ENCODE data around the gene ROR1.

Gene ROR1

DNA sequence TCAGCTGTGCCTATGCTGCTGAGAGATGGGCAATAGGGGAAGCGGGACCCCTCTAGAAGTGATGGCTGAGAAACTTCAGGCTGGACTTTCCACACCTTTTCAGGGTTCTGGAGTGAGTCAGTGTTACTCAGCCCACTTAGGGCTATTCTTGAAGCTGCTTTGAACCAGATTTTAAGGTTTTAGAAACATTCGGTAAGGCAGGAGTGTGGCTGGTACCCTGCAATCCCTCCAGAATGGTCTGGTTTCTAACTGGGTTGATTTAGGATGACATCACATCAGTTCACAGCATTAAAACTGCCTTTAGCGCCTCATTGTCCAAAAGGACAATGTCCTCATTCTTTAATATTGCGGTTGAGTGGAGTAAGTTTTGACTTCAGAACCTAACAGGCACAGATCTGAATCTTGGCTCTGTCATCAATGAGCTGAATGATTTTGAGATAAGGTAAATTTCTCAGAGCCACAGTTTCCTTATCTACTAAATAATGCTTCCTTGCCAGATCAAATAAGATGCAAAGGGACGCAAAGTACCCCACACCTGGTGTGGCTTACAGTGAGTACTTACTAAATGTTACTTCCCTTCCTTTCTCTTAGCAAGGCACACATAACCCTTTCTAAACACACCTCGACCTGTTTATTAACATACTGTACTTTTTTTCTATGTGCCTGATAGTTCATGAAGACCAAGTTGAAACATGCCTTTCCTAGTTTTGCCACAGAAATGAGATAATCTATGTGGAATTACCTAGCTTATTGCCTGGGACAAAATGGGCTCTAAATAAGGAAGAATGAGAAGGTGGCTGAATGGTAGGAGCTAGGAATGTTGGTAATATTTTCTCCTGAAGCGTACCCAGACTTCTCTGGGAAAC is 209.8 kb downstream of the ROR1 start:
- DNase-seq = no peak

DNA sequence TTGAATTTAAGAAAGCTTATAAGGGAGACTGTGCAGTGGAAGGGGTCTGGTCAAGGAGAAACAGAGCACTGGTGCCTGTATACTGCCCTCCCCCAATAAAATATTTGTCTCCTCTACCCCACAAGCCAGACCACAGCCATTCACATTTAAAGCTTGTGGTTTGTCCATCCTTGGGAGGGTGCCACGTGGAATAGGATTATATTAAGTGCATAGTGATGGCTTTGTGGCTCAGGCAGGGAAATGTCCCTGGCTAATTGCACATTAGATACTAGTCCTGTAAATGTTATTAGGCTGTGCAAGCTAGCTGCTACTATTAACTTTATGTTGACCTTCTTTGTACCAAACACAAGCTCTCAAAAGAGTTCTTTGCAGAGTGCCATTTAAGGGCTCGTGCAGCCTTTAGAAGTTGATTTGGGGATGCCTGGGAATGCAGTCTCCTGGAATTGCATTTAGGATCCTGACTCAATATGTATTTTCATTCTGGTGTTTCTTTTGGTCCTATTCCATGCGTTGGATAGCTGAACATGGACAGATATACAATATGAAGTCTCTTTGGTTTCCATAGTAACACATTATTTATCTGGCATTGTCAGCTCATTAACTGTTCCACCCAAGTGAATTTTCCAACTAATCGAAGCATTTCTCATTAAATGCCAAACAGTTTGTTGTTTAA is 210.6 kb downstream of the ROR1 start:
- DNase-seq = no peak

DNA sequence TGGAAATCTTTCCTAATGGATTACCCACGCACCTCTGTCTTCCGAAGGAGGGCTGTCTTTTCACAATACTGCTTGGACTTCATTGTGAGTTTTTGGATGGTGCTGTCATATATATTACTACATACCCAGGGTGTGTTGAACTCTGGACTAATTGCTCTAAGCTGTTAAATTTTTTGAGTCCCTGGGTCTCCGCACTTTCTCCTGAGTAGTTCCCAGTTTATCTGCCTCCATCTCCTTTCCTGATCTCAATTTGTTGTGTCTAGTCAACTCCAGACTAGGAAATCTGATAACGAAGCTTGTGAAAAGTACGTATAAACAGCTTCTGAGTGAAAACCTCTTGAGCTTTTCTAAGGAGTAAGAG is 211.1 kb downstream of the ROR1 start:
- no peak for DNase-seq

DNA sequence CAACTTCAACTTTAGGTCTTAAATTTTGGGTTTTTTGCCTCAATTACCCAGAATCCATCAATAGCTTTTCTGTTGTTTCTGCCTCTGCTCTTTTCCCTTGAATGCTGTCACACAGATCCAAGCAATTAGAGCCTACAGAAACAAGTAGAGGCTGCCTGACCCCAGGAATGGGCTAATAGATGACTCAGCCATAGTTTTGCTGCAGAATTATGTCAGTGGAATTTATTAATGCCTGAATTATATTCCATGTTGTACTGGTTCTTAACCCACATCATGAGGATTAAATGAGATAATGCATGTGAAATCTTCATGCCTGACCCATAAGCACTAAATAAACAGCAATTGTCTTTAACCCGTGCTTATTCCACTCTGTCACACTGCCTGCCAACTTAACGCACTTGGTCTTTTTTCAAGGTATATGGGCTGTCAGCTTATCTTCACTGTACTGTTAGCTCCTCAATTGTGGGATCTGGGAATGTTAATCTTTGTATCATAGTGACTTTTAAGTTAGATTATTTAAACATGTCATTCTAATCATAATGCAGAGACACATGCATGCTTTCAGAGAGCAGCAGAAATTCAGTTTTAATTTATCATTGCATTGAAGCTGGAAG is 213.3 kb downstream of the ROR1 start:
- DNase-seq = no peak

DNA sequence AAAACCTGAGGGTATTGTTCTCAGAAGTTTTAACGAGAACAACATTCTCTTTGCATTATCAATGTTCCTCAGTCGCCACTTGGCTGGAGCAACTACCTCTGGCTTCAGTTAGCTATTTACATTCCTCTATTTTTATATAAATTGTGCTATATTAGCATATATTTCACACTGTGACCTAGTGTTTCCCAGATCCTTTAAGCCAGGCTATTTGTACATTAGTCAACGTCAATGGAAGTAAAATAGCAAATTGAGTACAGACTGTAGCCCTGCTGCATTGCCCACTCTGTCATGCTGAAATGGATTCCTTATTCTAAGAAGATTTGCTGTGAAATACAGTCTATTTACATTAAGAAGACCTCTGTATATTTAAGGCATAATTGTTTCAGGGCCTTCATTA is 213.8 kb downstream of the ROR1 start:
- DNase-seq = no peak

DNA sequence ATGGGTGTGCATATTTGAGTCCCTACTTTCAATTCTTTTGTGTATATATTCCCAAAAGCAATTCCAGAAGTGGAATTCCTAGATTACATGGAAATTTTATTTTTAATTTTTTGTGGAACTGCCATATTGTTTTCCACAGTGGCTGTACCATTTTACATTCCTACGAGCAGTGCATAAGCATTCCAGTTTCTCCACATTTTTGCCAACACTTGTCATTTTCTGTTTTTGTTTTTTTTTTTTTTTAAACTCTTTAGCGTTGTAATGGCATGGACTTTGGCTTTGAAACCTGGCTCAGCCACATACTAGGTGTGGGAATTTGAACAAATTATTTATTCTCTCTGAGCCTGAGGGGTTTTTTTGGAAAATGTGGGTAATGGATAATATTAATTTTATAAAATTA is 215.1 kb downstream of the ROR1 start:
- no peak for DNase-seq

DNA sequence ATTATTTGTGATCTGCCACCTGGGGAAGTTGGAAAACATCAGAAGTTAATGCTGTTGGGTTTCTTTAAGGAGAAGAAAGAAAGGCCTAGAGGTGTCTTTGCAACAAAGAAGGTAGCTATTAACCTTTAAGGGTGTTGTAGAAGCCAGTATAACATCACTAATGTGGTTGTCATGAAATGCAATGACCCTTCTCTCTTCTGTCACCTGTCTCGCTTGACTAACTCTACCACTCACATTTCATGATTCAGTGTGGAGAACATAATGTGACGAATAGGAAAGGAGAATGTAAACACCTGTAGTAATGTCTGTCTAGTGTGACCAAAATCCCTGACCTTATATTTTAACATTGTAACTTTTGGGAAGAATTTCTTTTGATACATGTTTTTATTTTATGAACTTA is 217.9 kb downstream of the ROR1 start:
- no peak for DNase-seq

DNA sequence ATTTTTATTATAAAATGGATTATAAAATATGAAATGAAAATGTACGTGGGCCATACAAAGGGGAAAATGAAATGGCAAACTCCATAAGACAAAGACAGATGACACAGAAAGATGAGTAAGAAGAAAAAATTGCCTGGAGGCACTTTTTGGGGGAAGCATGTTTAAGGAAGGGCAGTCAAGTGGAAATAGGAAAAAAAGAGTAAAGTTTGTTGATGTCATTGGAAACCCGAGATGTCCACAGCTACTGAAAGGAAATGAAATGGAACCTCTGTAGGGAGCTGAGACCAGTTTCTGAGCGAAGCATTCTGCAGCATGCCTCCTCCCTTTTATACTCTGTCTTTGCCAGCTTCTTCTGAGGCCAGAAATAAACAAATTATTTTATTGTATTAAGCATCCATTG is 226.2 kb downstream of the ROR1 start:
- no peak for DNase-seq

DNA sequence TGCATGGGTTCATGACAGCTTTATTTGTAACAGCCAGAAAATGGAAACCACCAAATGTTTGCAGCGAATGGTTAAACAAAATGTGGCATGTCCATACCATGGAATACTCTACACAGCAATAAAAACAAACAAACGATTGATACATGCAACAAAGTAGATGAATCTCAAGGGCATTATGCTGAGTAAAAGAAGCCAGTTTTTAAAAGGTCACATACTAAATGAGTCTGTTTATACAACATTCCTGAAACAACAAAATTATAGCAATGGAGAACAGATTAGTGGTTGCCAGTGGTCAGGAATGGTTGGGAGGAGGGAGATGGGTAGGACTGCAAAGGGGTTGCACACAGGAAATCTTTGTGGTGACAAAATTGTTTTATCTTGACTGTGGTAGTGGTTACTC is 227.2 kb downstream of the ROR1 start:
- no peak for DNase-seq

DNA sequence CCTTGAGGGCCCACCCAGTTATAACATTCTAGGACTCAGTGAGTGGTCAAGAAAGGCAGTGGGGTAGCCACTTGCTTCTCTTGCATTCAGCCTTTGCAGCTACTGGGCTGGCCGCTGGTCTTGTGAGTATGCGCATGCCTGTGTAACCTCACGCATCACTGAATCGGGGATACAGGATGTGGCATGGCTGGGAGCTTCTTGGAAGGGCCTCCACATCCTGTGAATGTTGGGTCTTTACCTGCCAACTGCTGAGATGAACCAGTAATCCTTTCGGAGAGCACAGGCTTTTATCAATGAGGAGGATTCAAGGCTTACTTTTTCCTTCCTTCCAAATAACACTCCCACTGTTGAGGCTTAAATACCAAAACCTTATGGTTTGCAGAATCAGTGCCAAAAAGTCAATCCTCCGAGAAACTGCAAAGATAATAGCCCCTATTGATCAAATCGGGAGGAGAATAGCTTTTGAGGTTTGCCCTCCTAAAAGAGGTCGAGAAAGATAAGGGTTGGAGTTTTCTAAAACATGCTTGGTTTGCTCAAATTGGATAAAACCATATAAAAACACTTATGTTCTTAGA is 230.7 kb downstream of the ROR1 start:
- no peak for DNase-seq

DNA sequence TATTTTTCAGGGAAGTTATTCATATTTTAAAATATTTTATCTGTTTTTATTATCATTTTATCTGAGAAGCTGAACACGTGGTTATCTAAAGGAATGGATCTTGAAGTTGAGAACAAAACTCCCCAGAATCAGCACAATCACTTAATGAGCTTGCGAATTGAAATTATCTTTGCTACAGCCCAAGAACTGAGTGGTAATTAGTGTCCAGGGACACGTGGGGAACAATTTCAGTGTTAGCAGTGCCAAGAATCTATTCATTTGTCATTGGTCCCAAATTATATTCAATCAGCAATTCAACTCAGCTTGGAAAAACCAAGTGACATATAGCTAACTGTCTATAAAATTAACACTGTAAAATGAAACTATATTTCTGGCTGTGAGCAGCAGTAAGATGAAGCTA is 232.0 kb downstream of the ROR1 start:
- DNase-seq = no peak

DNA sequence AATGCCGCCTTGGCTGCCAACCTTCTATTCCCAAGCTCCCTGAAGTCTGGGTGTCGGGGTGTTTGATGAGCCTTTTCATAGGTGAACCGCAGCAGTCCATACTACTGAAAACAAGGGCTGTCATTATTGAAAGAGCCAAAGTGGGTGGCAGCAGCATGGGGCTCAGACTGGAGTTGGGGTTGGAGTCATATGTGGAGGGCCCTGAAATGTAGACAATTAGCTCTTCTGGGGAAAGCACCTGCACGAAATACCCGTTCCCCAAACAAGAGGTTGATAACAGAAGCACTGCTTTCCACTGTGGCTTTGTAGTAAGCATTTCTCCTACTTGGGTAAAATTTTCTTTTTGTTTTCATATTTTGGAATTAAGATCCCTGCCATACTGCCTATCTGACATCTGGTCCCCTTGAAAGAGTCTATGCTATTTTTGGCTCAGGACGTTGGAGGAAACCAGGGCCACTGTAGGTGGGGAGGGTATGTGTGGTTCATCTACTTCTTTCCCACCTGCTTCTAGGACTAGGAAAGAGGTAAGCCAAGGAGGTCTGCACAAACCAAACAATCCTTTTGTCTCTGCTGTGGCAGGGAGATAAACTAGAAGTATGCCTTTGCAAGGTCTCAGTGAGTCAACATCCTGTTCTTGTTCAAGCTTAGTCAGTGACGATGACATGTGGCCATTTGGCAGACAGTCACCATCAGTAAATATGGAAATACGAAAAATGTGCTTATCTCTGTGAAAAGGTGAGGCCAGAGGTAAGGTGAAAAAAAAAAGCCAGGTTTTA is 232.6 kb downstream of the ROR1 start:
- DNase-seq = peak; percentile 26

DNA sequence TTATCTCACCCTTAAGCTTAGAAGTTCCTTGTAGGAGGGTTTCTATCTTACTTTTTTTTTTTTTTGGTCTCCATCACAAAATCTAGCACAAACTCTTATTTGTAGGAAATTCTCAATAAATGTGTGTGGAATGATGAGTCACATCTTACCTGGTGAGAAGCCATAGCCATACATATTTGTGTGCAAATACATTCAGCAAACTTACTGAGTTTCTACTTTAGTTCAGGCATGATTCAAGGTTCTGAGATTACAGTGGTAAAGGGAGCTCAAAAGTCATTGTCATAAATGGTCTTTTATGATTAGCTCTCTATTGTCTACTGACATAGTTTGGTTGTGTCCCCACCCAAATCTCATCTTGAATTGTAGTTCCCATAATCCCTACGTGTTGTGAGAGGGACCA is 236.5 kb downstream of the ROR1 start:
- DNase-seq = no peak

DNA sequence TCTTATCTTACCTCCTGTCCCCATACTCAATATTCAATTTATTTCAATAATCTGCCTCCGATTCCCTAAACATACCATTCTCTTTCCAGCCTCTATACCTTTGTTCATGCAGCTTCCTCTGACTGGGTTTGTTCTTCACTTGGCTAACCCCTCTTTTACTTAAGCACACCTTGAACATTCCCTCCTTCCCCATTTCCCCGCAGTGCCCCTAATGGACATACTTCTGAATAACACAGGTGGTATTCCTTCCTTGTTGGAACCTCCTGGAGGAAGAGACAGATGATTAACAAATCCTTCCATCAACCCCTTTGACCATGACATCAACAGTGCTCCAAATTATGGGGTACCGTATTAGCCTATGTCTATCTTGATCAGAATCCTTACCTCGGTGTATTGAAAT is 239.6 kb downstream of the ROR1 start:
- DNase-seq = no peak

DNA sequence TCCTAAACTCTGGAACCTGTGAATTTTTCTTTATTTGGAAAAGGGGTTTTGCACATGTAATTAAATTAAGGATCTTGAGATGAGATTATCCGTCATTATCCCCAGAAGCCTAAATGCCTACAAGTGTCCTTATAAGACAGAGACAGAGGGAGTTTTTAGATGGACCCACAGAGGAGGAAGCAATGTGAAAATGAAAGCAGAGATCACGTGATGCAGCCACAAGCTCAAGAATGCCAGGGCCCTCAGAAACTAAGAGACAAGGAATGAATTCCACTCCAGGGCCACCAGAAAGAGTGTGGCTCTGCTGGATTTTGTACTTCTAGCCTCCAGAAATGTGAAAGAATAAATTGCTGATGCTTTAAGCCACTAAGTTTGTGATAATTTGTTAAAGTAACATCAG is 246.0 kb downstream of the ROR1 start:
- DNase-seq = no peak

DNA sequence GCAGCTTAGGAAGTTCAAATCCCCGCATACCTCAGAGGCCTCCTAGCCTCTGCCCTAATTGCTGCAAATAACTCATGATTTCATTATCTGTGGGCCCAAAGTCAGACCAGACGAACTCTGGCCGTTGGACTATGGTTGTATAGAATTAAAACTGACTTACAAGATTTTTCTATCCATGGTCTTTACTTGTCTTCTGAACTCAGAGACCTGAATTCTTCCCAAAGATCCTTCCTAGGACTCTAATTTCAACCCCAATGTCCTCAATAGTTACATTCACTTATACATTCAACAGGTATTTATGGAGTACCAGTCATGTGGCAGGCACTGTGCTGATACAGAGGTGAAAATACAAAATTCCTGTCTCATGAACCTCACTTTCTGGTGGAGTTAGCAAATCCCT is 247.2 kb downstream of the ROR1 start:
- DNase-seq = no peak

DNA sequence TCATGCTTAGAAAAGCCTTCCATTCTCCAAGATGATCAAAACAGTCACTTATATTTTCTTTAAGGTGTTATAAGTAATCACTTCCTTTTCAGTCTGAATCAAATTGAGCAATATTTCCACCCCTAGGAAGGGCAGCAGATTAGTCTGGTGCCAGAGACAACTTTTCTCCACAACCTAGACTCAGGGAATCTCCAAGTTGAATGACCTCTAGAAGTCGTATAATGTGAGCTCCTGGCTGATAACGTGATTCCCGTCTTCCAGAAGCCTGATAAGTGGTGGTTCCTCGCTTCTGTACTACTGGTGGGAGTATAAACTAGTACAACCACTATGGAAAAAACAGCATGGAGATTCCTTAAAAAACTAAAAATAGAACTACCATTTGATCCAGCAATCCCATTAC is 251.2 kb downstream of the ROR1 start:
- DNase-seq = no peak

DNA sequence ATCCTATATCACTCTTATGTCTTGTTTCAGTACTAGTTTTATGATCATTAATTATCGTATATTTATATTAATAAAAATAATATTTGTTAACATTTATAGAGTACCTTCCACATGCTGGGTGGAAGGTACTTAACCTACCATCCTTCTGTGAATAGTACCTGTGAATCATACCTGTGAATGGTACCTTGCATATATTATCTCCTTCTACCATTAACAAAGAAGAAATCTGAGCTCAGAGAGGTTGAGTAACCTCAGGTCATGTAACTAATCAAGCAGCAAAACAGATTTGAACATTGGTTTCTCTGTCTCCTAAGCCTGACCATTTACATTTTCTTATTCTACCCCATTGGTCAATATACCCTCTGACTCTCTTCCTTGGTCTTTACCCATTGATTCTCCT is 255.2 kb downstream of the ROR1 start:
- no peak for DNase-seq

DNA sequence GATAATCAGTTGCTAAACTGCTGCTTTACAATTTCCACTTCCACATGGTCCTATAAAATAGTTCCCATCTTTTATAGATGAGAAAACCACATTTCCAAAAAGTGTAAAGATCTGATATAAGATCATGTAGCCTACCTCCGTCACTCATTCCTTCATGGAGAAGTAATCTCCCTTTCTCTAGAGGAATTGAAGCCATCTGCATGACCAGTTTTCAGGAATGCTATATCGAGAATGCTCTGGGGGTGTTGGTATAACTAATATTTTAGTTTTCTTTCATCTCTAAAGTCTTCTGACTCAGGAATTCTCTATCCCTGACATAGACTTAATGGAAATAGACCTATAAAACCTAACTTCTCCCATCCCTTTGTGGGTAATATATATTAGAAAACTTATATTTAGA is 256.6 kb downstream of the ROR1 start:
- DNase-seq = no peak

DNA sequence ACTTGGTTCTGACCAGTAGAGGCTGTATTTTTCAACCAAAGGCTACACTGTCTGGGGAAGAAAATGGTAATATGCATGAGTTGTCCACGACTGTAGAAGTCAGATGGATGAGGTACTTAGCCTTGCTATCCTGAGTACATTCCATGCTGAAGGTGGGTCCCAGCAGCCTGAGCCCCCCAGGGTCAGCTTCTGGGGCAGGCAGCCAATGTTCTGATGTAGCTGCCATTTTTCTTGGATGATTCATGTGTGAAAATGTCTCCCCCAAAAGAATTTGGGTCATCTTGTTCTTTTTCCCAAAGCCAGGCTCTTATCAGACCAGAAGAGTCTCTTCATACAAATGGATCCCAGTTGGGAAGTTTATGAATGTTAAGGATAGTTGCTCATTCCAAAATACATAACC is 257.4 kb downstream of the ROR1 start:
- DNase-seq = no peak

DNA sequence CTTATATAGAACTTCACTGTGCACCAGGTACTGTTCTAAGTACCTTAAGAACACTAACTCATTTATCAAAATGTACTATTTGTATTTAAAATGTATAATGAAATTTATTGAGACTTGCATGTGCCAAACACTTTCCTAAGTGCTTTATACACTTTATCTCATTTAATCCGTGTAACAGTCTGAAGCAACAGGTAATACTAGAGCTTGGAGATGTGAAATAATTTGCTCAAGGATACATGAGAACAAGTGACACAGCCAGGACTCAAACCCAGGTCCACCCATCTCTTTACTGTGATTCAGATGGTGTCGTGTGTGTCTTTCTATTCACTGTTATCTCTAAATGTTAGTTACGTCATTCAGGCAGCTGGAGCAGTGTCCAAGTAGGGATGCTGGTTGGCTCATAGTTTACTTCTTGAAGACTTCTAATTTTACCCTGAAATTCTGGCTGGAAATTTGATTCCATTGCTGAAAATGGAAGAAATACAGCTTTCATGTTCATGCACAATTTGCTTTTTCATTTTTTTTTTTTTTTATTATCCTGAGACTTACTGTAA is 259.9 kb downstream of the ROR1 start:
- DNase-seq = no peak

DNA sequence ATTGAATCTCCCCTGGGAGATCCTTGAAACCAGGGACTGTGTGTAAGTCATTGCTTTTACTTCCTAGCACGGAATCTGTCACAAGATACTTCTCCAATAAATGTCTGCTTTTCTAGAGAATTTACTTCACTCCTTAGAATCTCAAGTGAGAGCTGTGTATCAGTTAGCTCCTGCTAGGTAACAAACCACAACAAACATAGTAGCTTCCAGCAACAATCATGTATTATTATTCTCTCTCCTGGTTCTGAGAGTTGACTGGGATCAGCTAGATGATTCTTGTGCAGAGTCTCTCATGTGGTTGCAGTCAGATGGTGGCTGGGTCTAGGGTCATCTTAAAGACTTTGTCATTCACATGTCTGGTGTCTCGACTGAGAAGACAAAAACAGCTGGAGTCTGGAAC is 262.7 kb downstream of the ROR1 start:
- DNase-seq = no peak

DNA sequence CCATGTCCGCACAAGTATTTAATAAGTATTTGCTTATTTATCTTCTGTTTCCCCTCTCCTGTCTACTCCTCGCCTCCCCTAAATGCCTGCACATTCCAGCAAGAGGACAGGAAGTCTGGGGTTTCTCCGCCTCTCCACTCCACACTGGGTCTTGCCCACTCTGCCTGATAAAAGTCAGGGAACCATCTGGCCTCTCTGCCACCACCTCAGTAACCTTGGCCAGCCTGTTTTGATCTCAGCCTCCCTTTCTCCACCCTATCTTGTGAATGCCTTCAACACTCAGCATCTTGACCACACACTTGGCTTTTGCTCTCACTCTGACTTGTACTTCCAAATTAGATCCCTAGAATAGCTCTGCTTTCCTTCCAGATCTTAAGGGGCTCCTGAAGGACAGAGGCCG is 264.3 kb downstream of the ROR1 start:
- no peak for DNase-seq
